ENCODE data around the gene ARL10.

- no peak for TF ChIP-seq POLR2A (IDR thresholded peaks at IDR 0.05; ENCODE audit: low read length)
- TF ChIP-seq GATA1 (IDR thresholded peaks at IDR 0.05; ENCODE audit: low read depth, low read length), result no peak
Observed at GRCh38 chr5:176401281-176402205, 36.3 kb downstream of the ARL10 start.

Measured in erythroblast (primary cell).